ENCODE data around the gene SDK1.

DNA sequence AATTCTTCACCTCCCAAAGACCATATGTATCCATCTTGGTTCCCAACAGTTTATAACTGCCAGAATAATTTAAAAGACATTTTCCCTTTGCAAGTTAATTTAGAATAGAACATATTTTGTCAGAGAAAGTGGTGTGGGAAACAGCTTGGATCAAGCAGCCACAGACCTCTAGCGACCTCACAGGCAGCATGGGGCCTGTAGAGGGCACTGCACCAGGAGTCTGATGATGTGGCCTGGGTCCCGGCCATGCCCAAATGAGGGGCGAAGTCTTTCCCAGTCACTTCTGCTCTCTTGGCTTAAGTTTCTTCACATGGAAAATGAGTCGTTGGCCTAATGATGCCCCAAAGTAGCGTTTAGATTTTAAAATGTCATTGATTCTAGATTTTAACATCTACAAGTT, 243.2 kb downstream of the SDK1 start:
- TF ChIP-seq, protein P1, sequence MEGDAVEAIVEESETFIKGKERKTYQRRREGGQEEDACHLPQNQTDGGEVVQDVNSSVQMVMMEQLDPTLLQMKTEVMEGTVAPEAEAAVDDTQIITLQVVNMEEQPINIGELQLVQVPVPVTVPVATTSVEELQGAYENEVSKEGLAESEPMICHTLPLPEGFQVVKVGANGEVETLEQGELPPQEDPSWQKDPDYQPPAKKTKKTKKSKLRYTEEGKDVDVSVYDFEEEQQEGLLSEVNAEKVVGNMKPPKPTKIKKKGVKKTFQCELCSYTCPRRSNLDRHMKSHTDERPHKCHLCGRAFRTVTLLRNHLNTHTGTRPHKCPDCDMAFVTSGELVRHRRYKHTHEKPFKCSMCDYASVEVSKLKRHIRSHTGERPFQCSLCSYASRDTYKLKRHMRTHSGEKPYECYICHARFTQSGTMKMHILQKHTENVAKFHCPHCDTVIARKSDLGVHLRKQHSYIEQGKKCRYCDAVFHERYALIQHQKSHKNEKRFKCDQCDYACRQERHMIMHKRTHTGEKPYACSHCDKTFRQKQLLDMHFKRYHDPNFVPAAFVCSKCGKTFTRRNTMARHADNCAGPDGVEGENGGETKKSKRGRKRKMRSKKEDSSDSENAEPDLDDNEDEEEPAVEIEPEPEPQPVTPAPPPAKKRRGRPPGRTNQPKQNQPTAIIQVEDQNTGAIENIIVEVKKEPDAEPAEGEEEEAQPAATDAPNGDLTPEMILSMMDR (IDR thresholded peaks at IDR 0.05): no peak
- no peak for TF ChIP-seq POLR2A (IDR thresholded peaks at IDR 0.05)
- no peak for TF ChIP-seq POLR2AphosphoS5 (IDR thresholded peaks at IDR 0.05)
